GM10847 (cell line): ENCODE results near the gene GPR35.

Experiments used
- POLR2A ChIP-seq: IDR thresholded peaks from 2 replicates; pipeline ENCODE4 v1.6.1; 2011; ENCODE audit not compliant: insufficient read length; ENCODE audit errors: extremely low read depth

GPR35 gene

DNA sequence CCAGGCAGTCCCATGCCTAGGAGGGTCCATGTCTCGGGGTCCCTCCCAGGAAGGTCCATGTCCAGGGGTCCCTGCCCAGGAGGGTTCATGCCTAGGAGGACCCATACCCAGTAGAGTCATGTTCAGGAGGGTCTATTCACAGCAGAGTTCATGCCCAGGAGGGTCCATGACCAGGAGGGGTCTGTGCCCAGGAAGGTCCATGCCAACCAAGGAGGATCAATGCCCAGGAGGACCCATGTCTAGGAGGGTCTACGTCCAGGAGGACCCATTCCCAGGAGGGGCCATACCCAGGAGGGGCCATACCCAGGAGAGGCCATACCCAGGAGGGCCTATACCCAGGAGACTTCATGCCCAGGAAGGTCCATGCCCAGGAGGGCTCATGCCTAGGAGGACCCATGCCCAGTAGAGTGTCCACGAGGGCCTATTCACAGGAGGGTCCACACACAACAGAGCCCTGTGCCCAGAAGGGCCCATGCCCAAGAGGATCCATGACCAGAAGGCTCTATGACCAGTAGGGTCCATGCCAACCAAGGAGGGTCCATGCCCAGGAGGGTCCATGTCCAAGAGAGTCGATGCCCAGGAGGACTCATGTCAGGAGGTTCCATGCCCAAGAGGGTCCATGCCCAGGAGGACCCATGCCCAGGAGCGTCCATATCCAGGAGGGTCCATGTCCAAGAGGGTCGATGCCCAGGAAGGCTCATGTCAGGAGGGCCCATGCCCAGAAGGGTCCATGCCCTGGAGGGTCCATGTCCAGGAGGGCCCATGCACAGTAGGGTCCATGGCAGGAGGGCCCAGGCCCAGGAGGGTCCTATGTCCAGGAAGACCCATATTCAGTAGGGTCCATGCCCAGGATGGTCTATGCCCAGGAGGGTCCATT, 10.1 kb downstream of the GPR35 start:
- no peak for TF ChIP-seq POLR2A

DNA sequence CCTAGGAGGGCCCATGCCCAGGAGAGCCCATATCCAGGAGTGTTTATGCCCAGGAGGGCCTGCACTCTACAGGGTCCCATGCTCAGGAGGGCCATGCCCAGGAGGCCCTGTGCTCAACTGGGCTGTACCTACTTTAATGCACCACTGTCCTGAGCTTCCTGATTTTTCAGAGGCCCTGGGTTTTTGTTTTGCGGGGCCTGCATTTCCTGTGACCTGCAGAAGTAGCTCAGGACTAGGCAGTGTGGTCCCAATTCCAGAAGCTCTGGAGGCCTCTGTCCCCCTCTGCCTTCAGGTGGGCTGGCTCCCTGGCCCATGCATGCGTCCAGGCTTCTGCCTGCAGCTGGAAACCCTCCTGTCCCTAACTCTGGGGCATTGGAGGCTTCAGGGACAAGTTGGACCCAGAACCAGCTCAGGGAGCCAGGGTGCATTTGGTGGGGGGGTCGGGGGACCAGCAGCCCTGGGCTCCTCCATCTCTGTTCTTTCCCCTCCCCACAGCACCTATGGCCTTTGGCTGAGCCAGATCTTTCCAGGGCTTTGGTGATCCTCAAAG, 10.8 kb downstream of the GPR35 start:
- TF ChIP-seq POLR2A, result no peak

DNA sequence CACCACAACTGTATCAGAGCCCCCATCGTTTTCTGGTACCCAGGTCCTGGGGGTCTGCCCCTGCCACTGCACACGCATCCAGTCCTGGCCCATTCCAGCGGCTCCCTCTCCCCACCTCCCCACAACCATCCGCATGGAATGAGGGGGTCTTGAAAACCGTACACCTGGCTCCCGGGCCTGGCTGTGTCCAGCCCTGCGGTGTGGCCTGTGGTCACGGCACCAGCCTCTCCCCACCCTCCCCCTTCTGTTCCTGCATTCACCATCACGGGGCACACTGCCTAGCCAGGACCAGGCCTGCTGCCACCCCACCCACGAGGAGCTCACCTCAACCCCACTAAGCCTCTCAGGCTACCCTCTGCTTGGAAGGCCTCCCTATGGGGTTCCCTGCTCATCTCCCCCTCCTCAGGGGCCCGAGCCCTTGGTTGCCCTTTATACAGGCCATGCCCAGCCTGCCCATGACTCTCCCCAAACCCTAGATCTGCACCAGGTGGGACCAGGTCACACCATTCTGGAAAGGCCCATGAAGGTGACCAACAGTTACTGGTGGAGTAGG, 11.4 kb downstream of the GPR35 start:
- no peak for TF ChIP-seq POLR2A

DNA sequence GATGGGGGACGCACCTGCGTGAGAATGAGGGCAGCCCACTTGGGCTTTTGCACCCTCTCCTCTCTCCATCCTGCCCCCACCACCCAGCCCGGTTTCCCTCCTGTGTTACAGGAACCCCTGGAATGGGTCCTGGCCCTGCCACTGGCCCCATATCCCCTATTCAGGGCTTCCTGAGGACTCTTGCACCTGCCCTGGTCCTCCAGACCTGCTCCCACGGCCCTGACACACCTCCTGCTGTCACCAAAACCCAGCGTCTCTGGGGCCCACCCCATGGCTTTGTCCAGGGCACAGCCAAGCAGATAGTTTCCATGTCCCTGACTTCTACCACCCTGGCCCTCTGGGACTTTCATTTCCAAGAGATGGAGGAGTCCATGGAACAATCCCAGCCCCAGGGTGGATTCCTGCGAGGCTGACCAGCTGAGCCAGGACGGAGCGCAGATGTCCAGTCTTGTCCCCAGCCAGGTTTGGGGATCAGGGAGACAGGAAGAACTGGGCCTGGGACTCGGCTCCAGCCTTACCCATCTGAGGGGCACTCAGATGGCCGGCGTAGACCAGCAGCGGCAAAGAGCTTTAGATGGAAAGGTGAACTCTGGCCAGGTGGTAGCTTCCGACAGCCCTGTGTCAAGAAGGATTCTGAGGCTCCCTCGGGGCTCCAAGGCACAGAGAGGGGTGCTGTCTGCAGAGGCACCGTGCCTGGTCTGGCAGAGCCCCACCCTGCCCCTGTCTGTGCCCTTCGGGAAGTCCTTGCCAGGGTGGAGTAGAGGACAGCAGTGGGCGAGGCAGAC, 12.0 kb downstream of the GPR35 start:
- no peak for TF ChIP-seq POLR2A

DNA sequence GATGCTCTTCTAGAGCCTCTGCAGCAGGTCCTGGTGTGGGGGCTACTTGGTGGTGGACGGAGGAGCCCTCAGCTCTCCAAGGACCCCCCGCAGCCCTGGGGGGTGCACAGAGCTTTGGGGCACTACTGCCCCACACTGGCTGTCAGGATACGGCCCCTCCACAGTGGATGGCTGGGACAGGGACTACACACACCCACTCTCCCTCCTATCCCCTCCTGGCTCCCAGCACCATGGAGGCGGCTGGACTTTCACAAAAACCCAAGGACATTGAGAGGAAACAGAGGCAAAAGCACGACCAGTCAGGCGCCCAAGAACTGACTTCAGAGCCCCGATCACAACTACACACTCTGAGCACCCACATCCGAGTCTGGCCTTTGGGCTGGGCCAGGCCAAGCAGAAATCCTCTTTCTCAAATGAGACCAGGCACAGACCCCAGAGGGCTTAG, 12.6 kb downstream of the GPR35 start:
- TF ChIP-seq POLR2A, result no peak

DNA sequence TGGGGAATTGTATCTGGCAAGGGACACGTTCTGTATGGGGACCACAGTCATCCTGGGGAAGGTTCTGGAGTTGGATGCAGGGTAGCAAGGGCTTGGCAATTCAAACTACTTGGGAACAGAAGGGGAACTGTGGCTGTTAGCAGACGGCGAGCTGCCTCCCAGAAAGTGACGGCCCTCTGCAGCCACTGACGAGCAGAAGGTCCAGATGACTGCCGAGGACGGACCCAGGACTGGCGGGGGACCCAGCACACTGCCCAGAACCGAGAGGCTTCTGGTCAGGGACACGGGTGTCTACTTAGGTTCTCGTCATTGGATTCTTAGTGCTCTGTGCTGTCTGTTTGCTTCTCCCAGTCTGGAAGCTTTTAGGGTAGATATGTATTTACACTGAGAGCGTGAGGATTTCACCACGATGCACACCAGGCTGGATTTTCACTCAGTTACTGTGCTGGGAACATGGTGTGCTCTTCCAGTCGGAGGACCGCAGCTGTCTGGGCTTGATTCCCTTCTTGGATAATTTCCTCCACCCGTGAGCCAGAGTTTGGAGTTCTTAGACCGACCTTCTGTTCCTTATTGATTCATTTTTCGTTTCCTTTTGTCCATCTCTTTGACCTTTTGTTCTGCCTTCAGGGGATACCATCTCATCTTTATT, 13.4 kb downstream of the GPR35 start:
- no peak for TF ChIP-seq POLR2A

DNA sequence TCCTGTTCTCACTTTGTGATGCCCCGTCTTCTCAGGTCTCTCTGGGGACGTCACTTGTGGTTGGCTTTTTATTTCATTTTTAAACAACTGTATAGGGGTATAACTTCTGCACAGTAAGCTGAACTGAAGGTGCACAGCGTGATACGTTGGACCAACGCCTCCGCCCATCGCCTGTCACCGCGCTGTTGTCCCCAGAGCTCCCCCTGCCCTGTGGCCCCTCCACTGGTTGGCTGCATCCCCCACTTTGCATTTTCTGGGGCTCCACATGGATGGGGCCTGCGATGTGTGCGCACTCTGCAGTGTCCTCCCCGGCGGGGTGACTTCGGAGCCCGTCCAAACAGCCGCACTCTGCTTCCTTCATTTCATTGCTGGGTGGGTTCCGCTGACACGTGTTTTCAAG, 14.3 kb downstream of the GPR35 start:
- TF ChIP-seq POLR2A, result no peak

DNA sequence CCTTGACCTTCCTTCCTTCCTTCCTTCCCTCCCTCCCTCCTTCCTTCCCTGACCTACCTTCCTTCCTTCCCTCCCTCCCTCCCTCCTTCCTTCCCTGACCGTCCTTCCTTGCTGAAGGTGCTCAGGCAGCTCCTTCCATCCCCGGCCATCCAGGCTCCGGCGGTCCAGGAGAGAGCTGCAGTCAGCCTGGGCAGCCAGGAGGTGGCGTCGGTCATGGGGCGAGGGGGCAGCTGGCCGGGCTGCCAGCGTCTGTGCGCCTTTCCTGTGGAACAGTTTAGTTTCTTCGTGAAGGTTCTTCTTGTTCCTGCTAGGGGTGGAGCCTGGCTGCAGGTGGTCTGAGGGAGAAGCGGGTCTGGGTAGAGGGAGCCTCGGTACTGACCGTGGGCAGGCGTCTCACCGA, 15.7 kb downstream of the GPR35 start:
- no peak for TF ChIP-seq POLR2A

DNA sequence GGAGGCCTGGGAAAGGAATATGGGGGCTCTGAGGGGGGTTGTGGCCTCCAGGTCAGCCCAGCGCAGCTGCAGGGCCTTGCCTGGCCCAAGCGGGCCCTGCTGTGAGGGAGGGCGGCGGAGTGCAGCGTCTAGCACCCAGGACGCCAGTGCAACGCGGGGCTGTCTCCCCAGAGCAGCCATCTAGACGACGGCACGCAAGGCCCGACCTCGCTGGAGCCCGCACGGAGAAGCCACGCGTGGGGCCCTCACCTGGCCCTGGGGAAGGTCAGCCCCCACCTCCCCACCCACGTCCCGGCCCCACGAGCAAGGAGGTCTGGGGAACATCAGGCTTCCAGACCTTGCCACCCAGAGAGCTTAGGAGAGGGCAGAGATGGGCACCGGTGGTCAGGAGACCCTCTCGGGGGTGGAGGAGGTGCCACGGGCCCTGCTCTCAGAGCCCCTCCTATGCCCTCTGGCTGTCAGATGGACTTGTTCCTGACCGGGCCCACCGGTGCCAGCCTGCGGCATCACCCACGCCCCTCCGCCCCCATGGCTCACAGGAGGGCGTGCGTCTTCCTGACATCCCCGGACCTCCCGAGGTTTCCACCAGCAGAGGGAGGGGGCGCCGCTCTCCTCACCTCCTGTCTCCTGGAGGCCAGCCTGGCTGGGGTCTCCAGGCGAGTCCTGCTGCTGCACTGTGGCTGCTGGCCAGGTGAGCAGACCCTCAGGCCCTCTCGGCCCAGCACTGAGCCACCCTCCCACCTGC, 17.0 kb downstream of the GPR35 start:
- TF ChIP-seq POLR2A, result no peak

DNA sequence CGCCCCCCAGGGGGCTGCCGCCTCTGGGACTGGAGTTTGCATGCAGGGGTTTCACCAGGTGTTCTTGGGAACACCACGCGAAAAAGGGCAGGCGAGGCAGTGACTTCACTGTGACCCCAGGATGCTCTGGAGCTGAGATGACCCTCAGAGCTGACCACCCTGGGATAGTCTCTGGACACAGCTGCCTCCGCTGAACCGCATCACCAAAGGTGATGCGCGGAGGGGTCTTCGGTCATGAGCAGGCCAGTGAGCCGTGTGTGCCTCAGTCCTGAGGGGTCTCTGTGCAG, 17.5 kb downstream of the GPR35 start:
- no peak for TF ChIP-seq POLR2A

DNA sequence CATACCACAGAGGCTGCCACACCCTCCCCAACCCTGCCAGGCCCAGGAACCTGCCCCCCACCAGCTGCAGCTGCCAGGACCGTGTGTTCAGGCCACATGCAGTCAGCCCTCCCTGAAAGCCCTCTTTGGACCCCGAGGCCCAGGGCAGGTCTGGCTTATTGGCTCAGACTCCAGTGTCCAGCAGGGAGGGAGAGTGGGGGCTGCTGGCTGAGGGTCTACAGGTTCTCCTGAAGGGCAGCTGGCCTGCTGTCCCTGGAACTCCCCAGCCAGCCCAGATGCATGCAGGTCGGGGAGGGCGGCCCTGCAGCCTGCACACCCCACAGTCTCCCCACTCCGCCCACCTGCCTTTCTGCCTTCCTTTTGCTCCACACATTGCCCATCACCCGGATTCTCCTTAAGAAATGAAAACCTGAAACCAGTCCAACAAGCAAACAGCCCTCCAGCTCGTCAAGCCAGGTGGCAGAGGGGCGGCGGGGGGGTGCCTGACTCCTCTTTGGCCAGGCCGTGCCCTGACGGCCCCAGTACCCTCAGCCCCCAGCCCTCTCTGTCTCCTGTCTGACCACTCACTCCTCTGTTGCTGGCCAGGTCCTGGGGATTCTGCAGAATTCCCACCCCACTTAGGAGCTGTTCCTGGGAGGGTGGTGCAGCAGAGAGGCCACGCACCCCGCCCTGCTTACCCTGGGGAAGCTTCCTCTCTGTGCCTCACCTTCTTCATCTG, 18.0 kb downstream of the GPR35 start:
- TF ChIP-seq POLR2A, result no peak

DNA sequence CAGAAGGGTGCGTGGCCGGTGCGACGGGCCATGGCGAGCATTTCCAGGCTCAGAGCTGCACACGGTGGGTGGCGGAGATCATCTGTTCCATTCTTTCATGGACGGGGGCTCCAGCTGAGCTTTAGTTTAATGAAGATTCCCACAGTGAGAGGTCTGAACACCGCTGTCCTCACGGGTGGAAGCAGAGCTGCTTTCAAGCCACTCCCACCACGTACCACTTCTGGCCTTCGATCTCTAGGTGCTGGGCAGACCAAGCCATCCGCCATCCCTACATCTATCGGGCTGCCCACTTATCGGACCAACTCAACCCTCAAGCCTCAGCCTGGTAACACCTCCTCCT, 18.5 kb downstream of the GPR35 start:
- no peak for TF ChIP-seq POLR2A

DNA sequence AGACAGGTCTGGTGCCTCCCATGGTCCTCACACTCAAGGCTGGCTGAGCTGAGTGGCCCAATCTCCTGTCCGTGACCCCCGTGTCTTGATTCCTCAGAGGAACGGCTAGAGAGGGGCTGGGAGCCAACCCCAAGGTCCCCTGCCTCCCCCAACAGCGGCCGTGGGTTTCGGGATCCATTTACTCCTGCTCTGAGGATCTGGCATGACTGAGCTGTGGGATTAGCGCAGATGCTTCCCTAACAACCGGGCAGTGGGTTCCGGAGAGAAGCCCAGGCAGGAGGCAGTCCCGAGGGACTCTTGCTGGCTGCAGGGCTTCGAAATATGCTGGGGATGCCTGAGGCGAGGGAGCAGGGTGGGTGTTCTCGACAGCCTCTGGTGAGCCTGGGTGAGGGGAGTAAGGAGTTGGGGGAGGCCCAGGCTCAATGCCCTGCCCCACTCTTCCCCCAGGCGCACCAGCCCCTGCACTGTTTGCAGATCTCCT, 18.9 kb downstream of the GPR35 start:
- no peak for TF ChIP-seq POLR2A

DNA sequence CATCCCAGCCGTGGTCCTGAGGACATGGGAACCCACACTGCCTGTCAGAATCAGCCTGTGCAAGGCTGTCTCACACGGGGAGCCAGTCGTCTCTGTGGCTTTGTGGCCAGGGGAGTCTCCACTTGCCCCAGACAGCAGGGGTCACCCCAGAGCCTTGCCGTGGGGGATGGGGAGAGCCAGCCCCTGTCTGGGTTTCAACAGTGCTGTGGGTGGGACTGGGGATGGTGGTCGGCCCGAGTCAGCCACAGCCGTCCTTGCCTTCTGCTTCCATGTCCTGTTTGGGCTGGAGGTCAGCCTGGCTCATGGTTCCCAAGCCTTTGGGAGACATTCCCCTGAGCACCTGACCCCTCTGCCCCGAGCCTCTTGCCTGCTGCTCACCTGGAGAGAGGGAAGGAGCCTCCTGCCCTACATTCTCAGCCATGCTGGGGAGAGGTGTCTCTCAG, 19.6 kb downstream of the GPR35 start:
- no peak for TF ChIP-seq POLR2A

DNA sequence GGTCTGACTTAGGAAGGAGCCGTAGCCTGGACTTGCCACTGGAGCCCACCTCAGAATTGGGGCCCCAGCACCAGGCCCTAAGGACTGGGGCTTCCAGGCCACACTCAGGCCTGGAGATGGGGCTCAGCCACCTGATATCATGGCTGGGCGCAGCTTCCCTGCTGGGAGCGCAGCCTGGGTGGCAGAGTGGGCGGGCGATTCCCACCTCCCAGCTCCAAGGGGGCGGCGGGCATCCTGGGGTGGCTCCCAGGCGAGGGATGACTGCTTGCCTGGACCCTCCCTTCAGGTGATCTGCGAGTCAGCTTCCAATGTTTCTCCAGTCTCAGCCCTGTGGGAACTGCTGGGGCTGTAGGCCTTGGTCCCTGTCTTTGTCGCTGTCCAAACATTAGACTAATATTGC, 20.1 kb downstream of the GPR35 start:
- TF ChIP-seq POLR2A, result no peak

DNA sequence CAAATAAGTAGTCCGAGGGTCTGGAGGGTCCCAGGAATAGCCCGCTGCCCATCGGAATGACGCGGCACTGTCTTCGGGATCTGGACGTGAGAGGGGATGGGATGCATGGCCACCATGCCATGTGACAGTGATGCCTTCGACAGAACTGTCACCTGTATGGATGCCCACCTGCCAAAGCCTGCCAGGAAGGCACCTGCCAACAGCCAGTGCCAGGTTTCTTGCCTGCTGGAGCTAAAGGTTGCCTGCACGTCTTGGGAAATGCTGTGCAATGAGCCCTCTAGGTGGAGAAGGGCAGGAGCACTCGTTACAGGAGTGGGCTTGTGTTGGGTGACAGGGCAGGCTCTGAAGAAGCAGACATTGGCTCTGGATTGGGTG, 20.5 kb downstream of the GPR35 start:
- no peak for TF ChIP-seq POLR2A
